WTC11 (cell line): ENCODE results near the gene CA5B. TPM values are rescaled to one million over a fixed set of nuclear protein-coding genes. Genes with fewer than 3 reads are reported as not detected.
"Not testable (repeated sequence)": the region's sequence is repeated elsewhere in the genome, so short reads cannot be mapped to it uniquely, and the experiment has no call there.

Source experiments
- ATAC-seq: fragments of 200-7000 bp; cut with Tn5 transposase; 2 replicates; pipeline ENCODE4 v1.10.0; 2021; ENCODE audit warnings: mild to moderate bottlenecking, moderate library complexity
- CTCF ChIA-PET: fragments of 300-600 bp; sonication (Branson Sonifier 250); formaldehyde crosslinking; loops from one replicate; lab custom pipeline; 2021; ENCODE audit warnings: antibody characterized with exemption; lab: Charles Lee
- POLR2A ChIA-PET: fragments of 350-600 bp; sonication (Branson Sonifier 250); formaldehyde crosslinking; loops from one replicate; lab custom pipeline; 2021; ENCODE audit warnings: antibody characterized with exemption; lab: Charles Lee
- DNase-seq: peaks from one replicate; pipeline ENCODE4 v3.0.0; 2021; ENCODE audit warnings: low spot score
- H3K27ac Mint-ChIP-seq: 2 replicates; pipeline ENCODE4 v1.8.0; 2021; ENCODE audit warnings: mixed read lengths
- H3K27me3 Mint-ChIP-seq: 2 replicates; pipeline ENCODE4 v1.8.0; 2021; ENCODE audit warnings: low read depth, mild to moderate bottlenecking, moderate library complexity, mixed read lengths
- H3K36me3 Mint-ChIP-seq: 2 replicates; pipeline ENCODE4 v1.8.0; 2021; ENCODE audit warnings: mixed read lengths
- H3K4me1 Mint-ChIP-seq: 2 replicates; pipeline ENCODE4 v1.8.0; 2022; ENCODE audit warnings: mixed read lengths
- H3K4me3 Mint-ChIP-seq: 2 replicates; pipeline ENCODE4 v1.8.0; 2021; ENCODE audit warnings: mild to moderate bottlenecking, moderate library complexity, mixed read lengths
- H3K9me3 Mint-ChIP-seq: 2 replicates; pipeline ENCODE4 v1.8.0; 2021; ENCODE audit warnings: mixed read lengths
- MXD4 ChIP-seq: fragments of 250-450 bp; sonication (Bioruptor Pico); IDR thresholded peaks from 2 replicates; pipeline ENCODE4 v1.8.0; 2021; ENCODE audit warnings: mild to moderate bottlenecking, moderate library complexity, borderline replicate concordance
- NFATC4 ChIP-seq: fragments of 250-450 bp; sonication (Bioruptor Pico); IDR thresholded peaks from 2 replicates; pipeline ENCODE4 v1.9.0; 2021; ENCODE audit warnings: mild to moderate bottlenecking
- NR1H2 ChIP-seq: sonication (generic); formaldehyde crosslinking; IDR thresholded peaks from 2 replicates; pipeline ENCODE4 v1.9.0; 2021; ENCODE audit warnings: mild to moderate bottlenecking, moderate library complexity, missing genetic modification reagents
- NR2C2 ChIP-seq: sonication (generic); formaldehyde crosslinking; IDR thresholded peaks from 2 replicates; pipeline ENCODE4 v1.8.0; 2022; ENCODE audit warnings: mild to moderate bottlenecking, missing genetic modification reagents
- PRRX2 ChIP-seq: fragments of 250-450 bp; sonication (Bioruptor Pico); IDR thresholded peaks from 2 replicates; pipeline ENCODE4 v1.8.0; 2021; ENCODE audit warnings: mild to moderate bottlenecking
- TEAD1 ChIP-seq: sonication (generic); formaldehyde crosslinking; IDR thresholded peaks from 2 replicates; pipeline ENCODE4 v1.8.0; 2022; ENCODE audit warnings: mild to moderate bottlenecking, missing genetic modification reagents
- TP53 ChIP-seq: sonication (generic); formaldehyde crosslinking; IDR thresholded peaks from 2 replicates; pipeline ENCODE4 v1.8.1; 2023; ENCODE audit warnings: mild to moderate bottlenecking, missing genetic modification reagents
- ZNF232 ChIP-seq: sonication (generic); formaldehyde crosslinking; IDR thresholded peaks from 2 replicates; pipeline ENCODE4 v1.8.0; 2022; ENCODE audit warnings: mild to moderate bottlenecking, missing genetic modification reagents
- ZNF317 ChIP-seq: sonication (generic); formaldehyde crosslinking; IDR thresholded peaks from 2 replicates; pipeline ENCODE4 v1.8.1; 2023; ENCODE audit warnings: low read depth, mild to moderate bottlenecking, moderate library complexity, missing genetic modification reagents, borderline replicate concordance
- total RNA-seq: library from RNA; stranded (reverse); gene quantifications from 3 replicates; pipeline ENCODE4 v1.2.3, GENCODE V29; 2021
- TF ChIP-seq, protein P1 (sequence below): fragments of 250-450 bp; sonication (Bioruptor Pico); IDR thresholded peaks from 2 replicates; pipeline ENCODE4 v1.9.0; 2021; ENCODE audit warnings: mild to moderate bottlenecking
- TF ChIP-seq, protein P2 (sequence below): sonication (generic); formaldehyde crosslinking; IDR thresholded peaks from 2 replicates; pipeline ENCODE4 v1.8.1; 2022; ENCODE audit warnings: mild to moderate bottlenecking, missing genetic modification reagents, moderate library complexity, borderline replicate concordance
- TF ChIP-seq, protein P3 (sequence below): sonication (generic); formaldehyde crosslinking; IDR thresholded peaks from 2 replicates; pipeline ENCODE4 v1.8.1; 2022; ENCODE audit warnings: low read depth, missing genetic modification reagents, borderline replicate concordance
- TF ChIP-seq, protein P4 (sequence below): sonication (generic); formaldehyde crosslinking; IDR thresholded peaks from 2 replicates; pipeline ENCODE4 v1.8.1; 2023; ENCODE audit warnings: mild to moderate bottlenecking, missing genetic modification reagents, moderate library complexity

CA5B gene
- total RNA-seq, 1 experiment from 2014 or later, result 9.0 TPM

DNA sequence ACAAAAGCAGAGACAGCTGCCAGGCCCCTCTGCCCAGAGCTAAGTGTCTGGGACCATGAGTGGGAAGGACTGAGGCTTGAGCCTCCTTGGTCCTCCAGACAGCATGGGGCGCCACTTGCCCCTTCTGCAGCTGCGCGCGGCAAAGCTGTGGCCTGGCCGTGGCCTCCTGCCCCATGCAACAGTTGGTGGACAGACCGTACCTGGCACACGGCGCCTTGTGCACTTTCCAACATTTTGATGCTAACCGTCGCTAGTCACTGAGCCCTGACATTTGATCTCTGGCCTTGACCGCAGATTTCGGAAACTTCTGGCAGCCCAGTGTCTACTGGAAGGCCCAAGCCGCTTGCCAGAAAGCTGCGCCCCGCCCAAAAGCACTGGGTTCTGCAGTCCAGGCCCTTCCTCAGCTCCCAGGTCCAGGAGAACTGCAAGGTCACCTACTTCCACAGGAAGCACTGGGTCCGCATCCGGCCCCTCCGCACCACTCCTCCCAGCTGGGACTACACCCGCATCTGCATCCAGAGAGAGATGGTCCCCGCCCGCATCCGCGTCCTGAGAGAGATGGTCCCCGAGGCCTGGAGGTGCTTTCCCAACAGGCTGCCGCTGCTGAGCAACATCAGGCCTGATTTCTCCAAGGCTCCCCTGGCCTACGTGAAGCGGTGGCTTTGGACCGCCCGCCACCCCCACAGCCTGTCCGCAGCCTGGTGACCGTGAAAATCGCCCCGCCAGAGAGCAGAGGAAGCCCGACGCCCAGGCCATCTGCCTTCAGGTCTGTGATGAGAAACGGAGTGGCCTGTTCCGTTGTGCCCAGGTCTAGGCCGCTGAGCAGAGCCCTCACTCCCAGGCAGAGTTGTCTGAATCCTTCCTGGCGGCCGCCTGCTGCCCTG is 35.3 kb upstream of the CA5B start:
- H3K4me3 Mint-ChIP-seq, result no peak overlapping the region
- ChIA-PET CTCF (no interaction called here), POLR2A (no interaction called here)
- ATAC-seq, result no peak
- H3K4me1 Mint-ChIP-seq, result peaks cover 3% of the 10 kb centered on the region; the same call in 1 of the 2 replicates
- H3K9me3 Mint-ChIP-seq, result no peaks in the 10 kb centered on the region
- DNase-seq, result no peak
- TF ChIP-seq ZNF317 (CRISPR knock-in tag) (no peak), TP53 (CRISPR knock-in tag) (no peak), NR2C2 (no peak), TEAD1 (CRISPR knock-in tag) (no peak), ZNF232 (no peak), NFATC4 (CRISPR knock-in tag) (no peak), PRRX2 (CRISPR knock-in tag) (no peak), MXD4 (CRISPR knock-in tag) (no peak), NR1H2 (CRISPR knock-in tag) (no peak)
- TF ChIP-seq, protein P1, sequence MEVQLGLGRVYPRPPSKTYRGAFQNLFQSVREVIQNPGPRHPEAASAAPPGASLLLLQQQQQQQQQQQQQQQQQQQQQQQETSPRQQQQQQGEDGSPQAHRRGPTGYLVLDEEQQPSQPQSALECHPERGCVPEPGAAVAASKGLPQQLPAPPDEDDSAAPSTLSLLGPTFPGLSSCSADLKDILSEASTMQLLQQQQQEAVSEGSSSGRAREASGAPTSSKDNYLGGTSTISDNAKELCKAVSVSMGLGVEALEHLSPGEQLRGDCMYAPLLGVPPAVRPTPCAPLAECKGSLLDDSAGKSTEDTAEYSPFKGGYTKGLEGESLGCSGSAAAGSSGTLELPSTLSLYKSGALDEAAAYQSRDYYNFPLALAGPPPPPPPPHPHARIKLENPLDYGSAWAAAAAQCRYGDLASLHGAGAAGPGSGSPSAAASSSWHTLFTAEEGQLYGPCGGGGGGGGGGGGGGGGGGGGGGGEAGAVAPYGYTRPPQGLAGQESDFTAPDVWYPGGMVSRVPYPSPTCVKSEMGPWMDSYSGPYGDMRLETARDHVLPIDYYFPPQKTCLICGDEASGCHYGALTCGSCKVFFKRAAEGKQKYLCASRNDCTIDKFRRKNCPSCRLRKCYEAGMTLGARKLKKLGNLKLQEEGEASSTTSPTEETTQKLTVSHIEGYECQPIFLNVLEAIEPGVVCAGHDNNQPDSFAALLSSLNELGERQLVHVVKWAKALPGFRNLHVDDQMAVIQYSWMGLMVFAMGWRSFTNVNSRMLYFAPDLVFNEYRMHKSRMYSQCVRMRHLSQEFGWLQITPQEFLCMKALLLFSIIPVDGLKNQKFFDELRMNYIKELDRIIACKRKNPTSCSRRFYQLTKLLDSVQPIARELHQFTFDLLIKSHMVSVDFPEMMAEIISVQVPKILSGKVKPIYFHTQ (CRISPR knock-in tag), result no peak
- TF ChIP-seq, protein P2, sequence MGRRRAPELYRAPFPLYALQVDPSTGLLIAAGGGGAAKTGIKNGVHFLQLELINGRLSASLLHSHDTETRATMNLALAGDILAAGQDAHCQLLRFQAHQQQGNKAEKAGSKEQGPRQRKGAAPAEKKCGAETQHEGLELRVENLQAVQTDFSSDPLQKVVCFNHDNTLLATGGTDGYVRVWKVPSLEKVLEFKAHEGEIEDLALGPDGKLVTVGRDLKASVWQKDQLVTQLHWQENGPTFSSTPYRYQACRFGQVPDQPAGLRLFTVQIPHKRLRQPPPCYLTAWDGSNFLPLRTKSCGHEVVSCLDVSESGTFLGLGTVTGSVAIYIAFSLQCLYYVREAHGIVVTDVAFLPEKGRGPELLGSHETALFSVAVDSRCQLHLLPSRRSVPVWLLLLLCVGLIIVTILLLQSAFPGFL (CRISPR knock-in tag), result no peak
- TF ChIP-seq, protein P3, sequence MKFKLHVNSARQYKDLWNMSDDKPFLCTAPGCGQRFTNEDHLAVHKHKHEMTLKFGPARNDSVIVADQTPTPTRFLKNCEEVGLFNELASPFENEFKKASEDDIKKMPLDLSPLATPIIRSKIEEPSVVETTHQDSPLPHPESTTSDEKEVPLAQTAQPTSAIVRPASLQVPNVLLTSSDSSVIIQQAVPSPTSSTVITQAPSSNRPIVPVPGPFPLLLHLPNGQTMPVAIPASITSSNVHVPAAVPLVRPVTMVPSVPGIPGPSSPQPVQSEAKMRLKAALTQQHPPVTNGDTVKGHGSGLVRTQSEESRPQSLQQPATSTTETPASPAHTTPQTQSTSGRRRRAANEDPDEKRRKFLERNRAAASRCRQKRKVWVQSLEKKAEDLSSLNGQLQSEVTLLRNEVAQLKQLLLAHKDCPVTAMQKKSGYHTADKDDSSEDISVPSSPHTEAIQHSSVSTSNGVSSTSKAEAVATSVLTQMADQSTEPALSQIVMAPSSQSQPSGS (CRISPR knock-in tag), result no peak
- TF ChIP-seq, protein P4, sequence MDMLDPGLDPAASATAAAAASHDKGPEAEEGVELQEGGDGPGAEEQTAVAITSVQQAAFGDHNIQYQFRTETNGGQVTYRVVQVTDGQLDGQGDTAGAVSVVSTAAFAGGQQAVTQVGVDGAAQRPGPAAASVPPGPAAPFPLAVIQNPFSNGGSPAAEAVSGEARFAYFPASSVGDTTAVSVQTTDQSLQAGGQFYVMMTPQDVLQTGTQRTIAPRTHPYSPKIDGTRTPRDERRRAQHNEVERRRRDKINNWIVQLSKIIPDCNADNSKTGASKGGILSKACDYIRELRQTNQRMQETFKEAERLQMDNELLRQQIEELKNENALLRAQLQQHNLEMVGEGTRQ (CRISPR knock-in tag), result no peak
- H3K36me3 Mint-ChIP-seq, result peaks cover 8% of the 10 kb centered on the region
- no peaks in the 10 kb centered on the region for H3K27me3 Mint-ChIP-seq
- H3K27ac Mint-ChIP-seq, result no peak overlapping the region

DNA sequence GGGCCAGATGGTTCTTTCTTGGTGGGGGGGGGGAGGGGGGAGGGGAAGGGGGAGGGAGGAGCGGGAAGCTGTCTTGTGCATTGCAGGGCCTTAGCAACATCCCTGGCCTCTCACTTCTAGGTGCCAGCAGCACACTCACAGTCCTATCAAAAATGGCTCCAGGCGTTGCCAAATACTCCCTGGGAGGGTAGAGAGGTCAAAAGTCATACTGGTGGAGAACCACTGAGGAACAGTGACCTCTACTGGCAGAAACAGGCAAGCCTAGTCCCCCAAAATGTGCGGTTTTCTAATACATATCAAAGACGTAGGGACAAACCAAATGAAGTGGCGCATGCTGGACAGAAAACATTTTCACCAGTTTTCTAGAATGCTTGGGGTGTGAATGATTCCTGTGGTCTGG is 34.3 kb upstream of the CA5B start:
- DNase-seq, H3K4me1 Mint-ChIP-seq, H3K36me3 Mint-ChIP-seq, H3K4me3 Mint-ChIP-seq, H3K27me3 Mint-ChIP-seq, POLR2A ChIA-PET, CTCF ChIA-PET, H3K9me3 Mint-ChIP-seq, H3K27ac Mint-ChIP-seq: not testable (repeated sequence)
- peak; percentile 82 for ATAC-seq

DNA sequence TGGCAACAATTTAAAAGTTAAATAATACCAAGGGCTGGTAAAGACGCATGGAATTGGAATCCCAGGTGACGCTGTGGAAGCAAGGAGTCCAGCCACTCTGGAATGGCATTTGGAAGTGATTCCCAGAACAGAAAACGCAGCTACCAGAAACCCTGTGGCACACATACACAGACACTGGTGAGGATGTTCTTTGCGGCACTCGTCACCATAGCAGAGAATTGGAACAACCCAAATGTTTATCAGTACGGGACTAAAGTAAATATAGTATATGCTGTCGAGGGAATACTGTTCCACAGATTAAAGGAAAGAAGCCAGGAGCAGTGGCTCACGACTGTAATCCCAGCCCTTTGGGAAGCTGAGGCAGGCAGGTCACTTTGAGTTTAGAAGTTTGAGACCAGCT is 33.8 kb upstream of the CA5B start:
- POLR2A ChIA-PET, H3K4me1 Mint-ChIP-seq, ATAC-seq, H3K36me3 Mint-ChIP-seq, H3K27ac Mint-ChIP-seq, H3K4me3 Mint-ChIP-seq, H3K27me3 Mint-ChIP-seq, DNase-seq, H3K9me3 Mint-ChIP-seq: not testable (repeated sequence)
- CTCF ChIA-PET, result interaction anchor here (0.6 kb wide), 1 partner anchor 34 kb away, joined by 3 read pairs; the partner anchor contains the start of gene CA5B
